GM12874 (cell line): ENCODE results near the gene RASSF1.

ENCODE experiments used
- TF ChIP-seq, protein P1 (sequence below): IDR thresholded peaks from 2 replicates; pipeline ENCODE4 v1.5.1; 2011; ENCODE audit warnings: low read depth, mild to moderate bottlenecking, control low read depth, low read length, moderate library complexity; ENCODE audit not compliant: insufficient read depth

RASSF1 gene

DNA sequence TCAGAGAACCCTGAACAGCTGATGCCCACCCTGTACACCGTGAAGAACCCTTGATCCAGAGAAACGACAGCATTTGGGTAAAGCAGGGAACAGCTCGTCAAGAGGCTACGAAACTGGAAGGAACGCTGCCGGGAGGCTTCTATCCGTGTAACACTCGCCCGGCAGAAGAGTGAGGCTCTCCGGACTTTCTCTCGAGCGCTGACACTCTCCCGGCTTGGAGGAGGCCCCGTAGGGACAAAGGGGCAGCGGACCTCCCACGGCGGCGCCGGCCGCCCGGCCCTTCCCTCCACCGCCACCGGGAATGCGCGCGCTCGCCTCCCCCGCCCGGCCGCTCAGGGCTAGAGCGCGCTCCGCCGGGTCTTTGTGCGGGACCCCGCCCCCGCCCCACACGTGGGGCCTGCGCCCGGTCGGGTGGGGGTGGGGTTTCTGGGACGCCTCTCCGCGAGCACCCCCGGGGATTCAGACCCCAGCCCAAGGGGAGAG lies 19.7 kb downstream of the RASSF1 start:
- TF ChIP-seq, protein P1, sequence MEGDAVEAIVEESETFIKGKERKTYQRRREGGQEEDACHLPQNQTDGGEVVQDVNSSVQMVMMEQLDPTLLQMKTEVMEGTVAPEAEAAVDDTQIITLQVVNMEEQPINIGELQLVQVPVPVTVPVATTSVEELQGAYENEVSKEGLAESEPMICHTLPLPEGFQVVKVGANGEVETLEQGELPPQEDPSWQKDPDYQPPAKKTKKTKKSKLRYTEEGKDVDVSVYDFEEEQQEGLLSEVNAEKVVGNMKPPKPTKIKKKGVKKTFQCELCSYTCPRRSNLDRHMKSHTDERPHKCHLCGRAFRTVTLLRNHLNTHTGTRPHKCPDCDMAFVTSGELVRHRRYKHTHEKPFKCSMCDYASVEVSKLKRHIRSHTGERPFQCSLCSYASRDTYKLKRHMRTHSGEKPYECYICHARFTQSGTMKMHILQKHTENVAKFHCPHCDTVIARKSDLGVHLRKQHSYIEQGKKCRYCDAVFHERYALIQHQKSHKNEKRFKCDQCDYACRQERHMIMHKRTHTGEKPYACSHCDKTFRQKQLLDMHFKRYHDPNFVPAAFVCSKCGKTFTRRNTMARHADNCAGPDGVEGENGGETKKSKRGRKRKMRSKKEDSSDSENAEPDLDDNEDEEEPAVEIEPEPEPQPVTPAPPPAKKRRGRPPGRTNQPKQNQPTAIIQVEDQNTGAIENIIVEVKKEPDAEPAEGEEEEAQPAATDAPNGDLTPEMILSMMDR = no peak

GRCh38 chr3:50319894-50320625 lies 20.6 kb downstream of the RASSF1 start:
- TF ChIP-seq, protein P1 = no peak

DNA sequence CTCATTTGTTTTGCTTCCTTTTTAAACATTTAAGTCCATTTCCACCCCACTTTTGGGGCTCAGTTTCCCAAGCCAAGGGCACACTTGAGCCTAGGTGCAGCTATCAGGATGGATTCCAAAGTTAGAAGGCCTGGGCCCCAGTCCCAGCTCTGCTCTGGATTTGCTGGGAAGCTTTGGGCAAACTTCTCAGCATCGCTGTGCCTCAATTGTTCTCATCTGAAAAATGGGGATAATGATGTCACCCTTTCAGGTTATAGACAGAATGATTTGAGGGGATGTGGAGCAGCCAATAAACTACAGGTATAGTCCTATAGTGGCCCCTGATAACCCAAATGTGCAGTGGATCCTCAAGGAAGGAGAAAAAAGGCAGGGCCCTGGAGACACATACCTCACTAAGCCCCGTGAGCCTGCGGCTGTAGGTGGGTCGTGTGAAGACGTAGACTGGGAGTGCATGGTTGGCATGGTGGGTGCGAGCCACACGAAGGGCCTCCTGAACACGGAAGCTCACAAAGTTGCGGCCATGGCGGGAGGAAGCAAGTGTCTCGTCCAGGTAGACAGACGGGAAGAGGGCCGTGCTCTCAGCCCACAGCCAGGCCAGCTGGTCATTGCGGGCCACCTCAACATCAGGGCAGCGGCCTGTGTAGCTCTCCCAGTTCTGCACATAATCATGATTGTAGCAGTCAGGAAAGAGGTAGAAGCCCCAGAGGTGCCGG lies 21.3 kb downstream of the RASSF1 start:
- TF ChIP-seq, protein P1 = no peak

GRCh38 chr3:50318615-50319014 lies 22.0 kb downstream of the RASSF1 start:
- TF ChIP-seq, protein P1 = no peak

DNA sequence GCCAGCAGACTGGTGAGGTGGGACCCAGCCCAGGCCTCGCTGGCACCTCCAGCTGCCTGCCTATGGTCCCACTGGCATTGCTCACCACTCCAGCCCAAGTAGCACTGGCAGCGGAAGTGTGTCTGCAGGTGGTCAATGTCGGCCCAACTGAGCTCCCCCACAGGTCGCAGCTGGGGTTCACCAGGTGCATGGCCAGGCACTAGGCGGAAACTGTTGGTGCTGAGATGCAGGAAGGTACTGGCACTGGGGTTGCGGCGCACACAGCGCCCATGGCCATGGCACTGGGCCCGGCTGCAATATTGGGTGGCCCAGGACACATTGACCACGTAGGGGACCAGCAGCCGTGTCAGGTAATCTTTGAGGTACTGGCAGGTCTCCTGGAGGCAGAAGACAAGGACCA lies 22.5 kb downstream of the RASSF1 start:
- TF ChIP-seq, protein P1 = no peak

GRCh38 chr3:50317300-50317699 lies 23.3 kb downstream of the RASSF1 start:
- TF ChIP-seq, protein P1 = no peak

DNA sequence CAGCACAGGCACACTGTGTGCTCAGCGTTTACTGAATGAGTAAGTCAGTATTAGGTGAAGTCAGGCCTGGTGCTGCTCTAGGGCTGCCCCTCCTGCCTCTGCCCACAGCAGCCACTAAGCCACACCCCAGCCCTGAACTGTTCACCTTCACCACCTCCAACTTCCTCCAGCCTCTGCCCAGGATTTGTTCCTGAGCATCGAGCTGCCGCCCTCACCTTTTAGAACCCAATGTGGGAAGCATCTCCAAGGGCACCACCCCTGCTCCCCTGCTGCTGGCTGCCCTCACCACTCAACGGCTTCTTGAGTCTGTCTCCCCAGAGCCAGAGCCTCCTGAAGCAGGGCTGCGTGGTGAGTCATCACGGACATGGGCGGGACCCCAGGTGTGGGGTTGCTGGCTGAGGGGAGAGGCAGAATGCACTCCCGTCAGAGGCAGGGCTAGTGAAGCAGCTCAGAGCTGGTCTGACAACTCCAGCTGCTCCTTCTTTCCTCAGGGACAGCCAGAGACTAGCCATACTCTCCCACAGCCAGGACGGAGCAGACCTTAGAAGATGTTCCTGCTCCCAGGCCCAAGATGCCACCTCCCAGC lies 23.9 kb downstream of the RASSF1 start:
- TF ChIP-seq, protein P1 = no peak
